ENCODE measurements around the gene BRIX1. TPM values are rescaled to one million over a fixed set of nuclear protein-coding genes. Genes with fewer than 3 reads are reported as not detected.

BRIX1 gene
- total and polyA plus RNA-seq, 2 of the 13 experiments (the other 11 are each of a cell fraction or from before 2014, with no cell fraction given): 23.6 to 78.4 TPM

- TF ChIP-seq ZNF609 (CRISPR knock-in tag; IDR thresholded peaks at IDR 0.05; ENCODE audit: borderline replicate concordance) (peak; percentile 67; the same call in 1 of the 2 replicates), MLLT10 (CRISPR knock-in tag; IDR thresholded peaks at IDR 0.05) (no peak), U2AF2 (IDR thresholded peaks at IDR 0.05; ENCODE audit: low read depth, low read length) (no peak), RXRB (CRISPR knock-in tag; IDR thresholded peaks at IDR 0.05; ENCODE audit: borderline replicate concordance) (peak; percentile 54; the same call in 1 of the 2 replicates), TFE3 (CRISPR knock-in tag; IDR thresholded peaks at IDR 0.05) (peak; percentile 28; the same call in 1 of the 2 replicates), ZNF747 (CRISPR knock-in tag; IDR thresholded peaks at IDR 0.05; ENCODE audit: borderline replicate concordance) (no peak), POGZ (CRISPR knock-in tag; IDR thresholded peaks at IDR 0.05) (0 out of 2 replicates have a peak, but pooled peaks have one; percentile 46), PRDM4 (CRISPR knock-in tag; IDR thresholded peaks at IDR 0.05; ENCODE audit: borderline replicate concordance) (no peak), RFXAP (CRISPR knock-in tag; IDR thresholded peaks at IDR 0.05; ENCODE audit: borderline replicate concordance) (no peak), PTBP1 (IDR thresholded peaks at IDR 0.05; ENCODE audit: low read depth, low read length, poor library complexity, severe bottlenecking) (no peak), IKZF5 (CRISPR knock-in tag; IDR thresholded peaks at IDR 0.05) (peak; percentile 43; the same call in 1 of the 2 replicates), MLX (CRISPR knock-in tag; IDR thresholded peaks at IDR 0.05) (no peak), E2F5 (CRISPR knock-in tag; conservative IDR thresholded peaks at IDR 0.05) (no peak), NAIF1 (CRISPR knock-in tag; IDR thresholded peaks at IDR 0.05; ENCODE audit: borderline replicate concordance) (no peak), LCORL (IDR thresholded peaks at IDR 0.05) (no peak), LCORL (CRISPR knock-in tag; IDR thresholded peaks at IDR 0.05) (peak; percentile 42; the same call in 1 of the 2 replicates), EEA1 (CRISPR knock-in tag; IDR thresholded peaks at IDR 0.05; ENCODE audit: borderline replicate concordance) (no peak), NPAS2 (CRISPR knock-in tag; IDR thresholded peaks at IDR 0.05; ENCODE audit: borderline replicate concordance) (no peak)
Observed at GRCh38 chr5:34889394-34889793, 26.1 kb upstream of the BRIX1 start (continued).

Measured in HepG2 (cell line).